Endothelial cell of hepatic sinusoid (primary cell): Measurements from ENCODE around the gene PLA2G3.

ENCODE experiments used
- in situ Hi-C: cut with HindIII; loops from 2 replicates; pipeline ENCODE4 v1.10.0; 2017; ENCODE audit warnings: low sequenced_read_pairs

The PLA2G3 gene

GRCh38 chr22:31089160-31090100 is 50.9 kb downstream of the PLA2G3 start:
- in situ Hi-C loops, result no loop called here

GRCh38 chr22:31088233-31088986 is 51.9 kb downstream of the PLA2G3 start:
- in situ Hi-C loops, result no loop called here

GRCh38 chr22:31087744-31088215 is 52.5 kb downstream of the PLA2G3 start:
- in situ Hi-C loops, result no loop called here

- in situ Hi-C loops, result no loop called here
Measured at GRCh38 chr22:31086703-31087330, 53.5 kb downstream of the PLA2G3 start.

GRCh38 chr22:31085928-31086327 is 54.4 kb downstream of the PLA2G3 start:
- in situ Hi-C loops, result no loop called here

GRCh38 chr22:31085493-31085824 is 54.8 kb downstream of the PLA2G3 start:
- in situ Hi-C loops, result no loop called here

- in situ Hi-C loops, result no loop called here
Measured at GRCh38 chr22:31084811-31085492, 55.4 kb downstream of the PLA2G3 start.
